B cell (primary cell): Measurements from ENCODE around the gene PDLIM7.

Experiments
- CTCF ChIP-seq: fragments of 200-600 bp; IDR thresholded peaks from one replicate; pipeline ENCODE4 v1.8.0; 2022; ENCODE audit warnings: antibody characterized with exemption, mild to moderate bottlenecking
- EZH2 ChIP-seq: IDR thresholded peaks from 2 replicates; pipeline ENCODE4 v1.6.1; 2012; ENCODE audit warnings: borderline replicate concordance, low read depth, mild to moderate bottlenecking, moderate library complexity, low read length; ENCODE audit not compliant: insufficient read depth, poor library complexity, severe bottlenecking

GRCh38 chr5:177484902-177485549 lies 12.4 kb downstream of the PDLIM7 start:
- no peak for TF ChIP-seq CTCF
- no peak for TF ChIP-seq EZH2
